NCI-H510A (cell line): Measurements from ENCODE around the gene NADK.
"Not testable (repeated sequence)": the region's sequence is repeated elsewhere in the genome, so short reads cannot be mapped to it uniquely, and the experiment has no call there.

Experiments
- DNase-seq: peaks from one replicate; lab custom pipeline; 2025; lab: John Stamatoyannopoulos, UW

NADK gene

GRCh38 chr1:1746566-1746909 is 31.7 kb downstream of the NADK start:
- not testable (repeated sequence) for DNase-seq

- peak; percentile 80 for DNase-seq
These were observed 32.4 kb downstream of the NADK start for GRCh38 chr1:1745651-1746565.

- DNase-seq: not testable (repeated sequence)
These were observed 35.7 kb downstream of the NADK start for GRCh38 chr1:1742529-1742928.

- DNase-seq: not testable (repeated sequence)
These were observed 37.3 kb downstream of the NADK start for GRCh38 chr1:1741013-1741412.

GRCh38 chr1:1738799-1739337 is 39.4 kb downstream of the NADK start:
- not testable (repeated sequence) for DNase-seq

GRCh38 chr1:1737675-1738590 is 40.3 kb downstream of the NADK start:
- DNase-seq: not testable (repeated sequence)

GRCh38 chr1:1732381-1732780 is 45.9 kb downstream of the NADK start:
- no peak for DNase-seq

GRCh38 chr1:1730870-1731269 is 47.4 kb downstream of the NADK start:
- no peak for DNase-seq

- DNase-seq: not testable (repeated sequence)
These were observed 48.0 kb downstream of the NADK start for GRCh38 chr1:1730230-1730629.

- DNase-seq: not testable (repeated sequence)
These were observed 49.0 kb downstream of the NADK start for GRCh38 chr1:1729116-1729816.

- DNase-seq: not testable (repeated sequence)
These were observed 49.8 kb downstream of the NADK start for GRCh38 chr1:1728308-1729005.

- not testable (repeated sequence) for DNase-seq
These were observed 51.1 kb downstream of the NADK start for GRCh38 chr1:1727131-1727651.

GRCh38 chr1:1726088-1726487 is 52.2 kb downstream of the NADK start:
- DNase-seq: not testable (repeated sequence)

GRCh38 chr1:1724035-1724864 is 54.0 kb downstream of the NADK start, which contains the start of gene CDK11A:
CDK11A (minus strand) TSS chr1:1724357; CDS start chr1:1722818, 1,539 bp downstream.
- peak; percentile 100 for DNase-seq

GRCh38 chr1:1721201-1721600 is 57.1 kb downstream of the NADK start:
- DNase-seq: no peak

GRCh38 chr1:1715109-1715883 is 63.0 kb downstream of the NADK start:
- not testable (repeated sequence) for DNase-seq

- DNase-seq: not testable (repeated sequence)
These were observed 70.4 kb downstream of the NADK start for GRCh38 chr1:1707897-1708296.

- DNase-seq: not testable (repeated sequence)
These were observed 71.0 kb downstream of the NADK start for GRCh38 chr1:1707241-1707640.

- DNase-seq: not testable (repeated sequence)
These were observed 72.6 kb downstream of the NADK start for GRCh38 chr1:1705623-1706022.
